GM19463 (cell line): ENCODE measurements around the gene LPP.
"Not testable (repeated sequence)": the region's sequence is repeated elsewhere in the genome, so short reads cannot be mapped to it uniquely, and the experiment has no call there.

ENCODE experiments used
- ATAC-seq: cut with Tn5 transposase; IDR thresholded peaks from one replicate; pipeline ENCODE4 v1.9.1; 2021; ENCODE audit warnings: mild to moderate bottlenecking, moderate library complexity; ENCODE audit not compliant: unreplicated experiment

The LPP gene

GRCh38 chr3:188154014-188154808 lies at the start of gene LPP:
Gene LPP, plus strand, starts transcription at chr3:188154157. Its CDS starts 251,964 bp downstream, at chr3:188406121.
- peak; percentile 79 for ATAC-seq

GRCh38 chr3:188106006-188106405 lies 48.0 kb upstream of the LPP start:
- no peak for ATAC-seq

GRCh38 chr3:188106454-188106853 lies 47.5 kb upstream of the LPP start:
- no peak for ATAC-seq

- ATAC-seq: no peak
These were observed 46.8 kb upstream of the LPP start for GRCh38 chr3:188106887-188107830.

- ATAC-seq: no peak
These were observed 45.1 kb upstream of the LPP start for GRCh38 chr3:188108703-188109412.

GRCh38 chr3:188111002-188111584 lies 42.9 kb upstream of the LPP start:
- no peak for ATAC-seq

- ATAC-seq: no peak
These were observed 40.2 kb upstream of the LPP start for GRCh38 chr3:188113756-188114155.

- no peak for ATAC-seq
These were observed 34.1 kb upstream of the LPP start for GRCh38 chr3:188119846-188120245.

- no peak for ATAC-seq
These were observed 31.3 kb upstream of the LPP start for GRCh38 chr3:188122571-188123169.

- no peak for ATAC-seq
These were observed 30.6 kb upstream of the LPP start for GRCh38 chr3:188123170-188123905.

GRCh38 chr3:188124184-188124583 lies 29.8 kb upstream of the LPP start:
- no peak for ATAC-seq

- no peak for ATAC-seq
These were observed 28.9 kb upstream of the LPP start for GRCh38 chr3:188125076-188125475.

GRCh38 chr3:188126276-188126675 lies 27.7 kb upstream of the LPP start:
- ATAC-seq: no peak

- ATAC-seq: no peak
These were observed 27.0 kb upstream of the LPP start for GRCh38 chr3:188126934-188127333.

- no peak for ATAC-seq
These were observed 25.1 kb upstream of the LPP start for GRCh38 chr3:188128905-188129304.

GRCh38 chr3:188131023-188131422 lies 22.9 kb upstream of the LPP start:
- not testable (repeated sequence) for ATAC-seq

- no peak for ATAC-seq
These were observed 20.7 kb upstream of the LPP start for GRCh38 chr3:188133219-188133618.

GRCh38 chr3:188133646-188134045 lies 20.3 kb upstream of the LPP start:
- ATAC-seq: no peak

GRCh38 chr3:188134079-188134478 lies 19.9 kb upstream of the LPP start:
- no peak for ATAC-seq

GRCh38 chr3:188134856-188135255 lies 19.1 kb upstream of the LPP start:
- no peak for ATAC-seq
